IPS DF 6.9 (cell line): ENCODE measurements around the gene FYN.

Experiments
- DNase-seq: peaks from one replicate; pipeline ENCODE4 v3.0.0-alpha.2; 2013; ENCODE audit warnings: low read depth, low spot score
- H3K27ac ChIP-seq: one replicate; pipeline ENCODE4 v1.5.1; 2013; ENCODE audit warnings: low read length, control low read depth
- H3K27me3 ChIP-seq: 2 replicates; pipeline ENCODE4 v1.6.1; 2013; ENCODE audit warnings: mild to moderate bottlenecking, low read length; ENCODE audit not compliant: control insufficient read depth, insufficient read depth
- H3K36me3 ChIP-seq: 2 replicates; pipeline ENCODE4 v1.6.1; 2013; ENCODE audit warnings: low read length; ENCODE audit not compliant: control insufficient read depth, insufficient read depth
- H3K4me1 ChIP-seq: 2 replicates; pipeline ENCODE4 v1.6.1; 2013; ENCODE audit warnings: low read length; ENCODE audit not compliant: control insufficient read depth, insufficient read depth
- H3K4me3 ChIP-seq: 2 replicates; pipeline ENCODE4 v1.5.1; 2013; ENCODE audit warnings: mild to moderate bottlenecking, low read length
- H3K9me3 ChIP-seq: 2 replicates; pipeline ENCODE4 v1.6.1; 2013; ENCODE audit warnings: low read length, inconsistent platforms; ENCODE audit not compliant: control insufficient read depth, insufficient read depth
- WGBS: extraction: QIAGEN DNeasy Blood & Tissue Kit; methylation state at CpG from one replicate; pipeline ENCODE4 v1.1.7; 2013; ENCODE audit warnings: mixed read lengths, missing lambda C conversion rate; ENCODE audit not compliant: insufficient read length, insufficient coverage; 5-methylcytosine and 5-hydroxymethylcytosine counted together

The FYN gene

GRCh38 chr6:111672761-111673450 is 200.3 kb downstream of the FYN start:
- no peak overlapping the region for H3K4me3 ChIP-seq
- peaks cover 7% of the 10 kb centered on the region; the same call in 1 of the 2 replicates for H3K36me3 ChIP-seq
- no CpG with 5 or more reads among the region's 17 CpGs for WGBS
- no peaks in the 10 kb centered on the region for H3K27me3 ChIP-seq
- H3K9me3 ChIP-seq = no peaks in the 10 kb centered on the region
- H3K27ac ChIP-seq = no peak overlapping the region
- DNase-seq = no peak
- peaks cover 5% of the 10 kb centered on the region; the same call in 1 of the 2 replicates for H3K4me1 ChIP-seq

- Histone ChIP-seq H3K4me3 (no peak overlapping the region), H3K9me3 (no peaks in the 10 kb centered on the region), H3K4me1 (peaks cover 4% of the 10 kb centered on the region; the same call in 1 of the 2 replicates), H3K36me3 (peaks cover 7% of the 10 kb centered on the region; the same call in 1 of the 2 replicates), H3K27ac (no peak overlapping the region), H3K27me3 (no peaks in the 10 kb centered on the region)
- DNase-seq = no peak
- WGBS = no CpG with 5 or more reads among the region's 4 CpGs
Measured at GRCh38 chr6:111669326-111669725, 203.9 kb downstream of the FYN start.

DNA sequence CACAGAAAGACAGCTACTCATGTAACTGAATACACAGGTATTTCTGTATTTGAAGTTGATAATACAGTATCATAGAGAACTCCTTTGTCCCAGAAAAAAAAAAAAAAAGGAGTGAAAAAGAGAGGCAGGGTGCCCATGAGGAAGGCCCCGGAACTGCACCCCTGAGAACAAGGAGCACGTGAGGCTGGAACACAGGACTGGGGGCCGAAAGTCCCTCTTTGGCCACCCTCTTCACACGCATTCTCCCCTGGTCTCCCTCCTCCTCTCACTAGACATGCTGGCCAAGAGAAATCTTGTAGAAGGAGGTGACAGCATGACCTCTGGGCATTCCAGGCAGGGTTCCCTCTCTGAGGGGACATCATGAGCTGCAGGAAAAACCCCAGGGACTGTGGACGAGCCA is 204.8 kb downstream of the FYN start:
- WGBS = no CpG with 5 or more reads among the region's 5 CpGs
- H3K27me3 ChIP-seq = no peaks in the 10 kb centered on the region
- H3K4me3 ChIP-seq = no peak overlapping the region
- no peak overlapping the region for H3K27ac ChIP-seq
- no peak for DNase-seq
- no peaks in the 10 kb centered on the region for H3K9me3 ChIP-seq
- H3K36me3 ChIP-seq = peaks cover 3% of the 10 kb centered on the region; the same call in 1 of the 2 replicates
- H3K4me1 ChIP-seq = peaks cover 4% of the 10 kb centered on the region; the same call in 1 of the 2 replicates

- no peak for DNase-seq
- Histone ChIP-seq H3K36me3 (peaks cover 3% of the 10 kb centered on the region; the same call in 1 of the 2 replicates), H3K4me3 (no peak overlapping the region), H3K27ac (no peak overlapping the region), H3K9me3 (no peaks in the 10 kb centered on the region), H3K27me3 (no peaks in the 10 kb centered on the region), H3K4me1 (peaks cover 6% of the 10 kb centered on the region; the same call in 1 of the 2 replicates)
- WGBS = no CpG with 5 or more reads among the region's 8 CpGs
Measured at GRCh38 chr6:111667931-111668330, 205.3 kb downstream of the FYN start.

DNA sequence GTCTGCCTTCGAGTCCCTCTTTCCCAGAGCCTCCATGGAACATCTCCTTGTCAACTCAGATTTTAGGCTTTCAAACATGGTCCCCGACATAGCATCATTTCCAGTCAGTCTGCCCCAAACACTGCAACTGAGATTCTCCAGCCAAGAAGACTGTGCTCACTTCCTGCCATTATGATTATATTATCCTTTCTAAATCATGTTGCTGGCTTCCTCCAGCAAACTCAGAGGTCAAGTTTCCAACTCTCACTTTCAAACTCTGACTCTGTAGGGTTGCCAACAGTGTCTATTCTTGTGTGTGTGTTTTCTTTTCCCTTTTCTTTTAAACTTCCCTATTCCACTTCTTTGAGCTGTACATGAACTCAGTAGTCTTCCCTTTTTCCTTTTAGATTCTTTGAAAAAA is 206.4 kb downstream of the FYN start:
- WGBS = no CpG with 5 or more reads among the region's 2 CpGs
- DNase-seq = no peak
- Histone ChIP-seq H3K4me3 (no peak overlapping the region), H3K27ac (no peak overlapping the region), H3K36me3 (0 out of 2 replicates have a peak, but pooled peaks cover under 1% of the 10 kb centered on the region), H3K27me3 (no peaks in the 10 kb centered on the region), H3K4me1 (peaks cover 4% of the 10 kb centered on the region; the same call in 1 of the 2 replicates), H3K9me3 (no peaks in the 10 kb centered on the region)

DNA sequence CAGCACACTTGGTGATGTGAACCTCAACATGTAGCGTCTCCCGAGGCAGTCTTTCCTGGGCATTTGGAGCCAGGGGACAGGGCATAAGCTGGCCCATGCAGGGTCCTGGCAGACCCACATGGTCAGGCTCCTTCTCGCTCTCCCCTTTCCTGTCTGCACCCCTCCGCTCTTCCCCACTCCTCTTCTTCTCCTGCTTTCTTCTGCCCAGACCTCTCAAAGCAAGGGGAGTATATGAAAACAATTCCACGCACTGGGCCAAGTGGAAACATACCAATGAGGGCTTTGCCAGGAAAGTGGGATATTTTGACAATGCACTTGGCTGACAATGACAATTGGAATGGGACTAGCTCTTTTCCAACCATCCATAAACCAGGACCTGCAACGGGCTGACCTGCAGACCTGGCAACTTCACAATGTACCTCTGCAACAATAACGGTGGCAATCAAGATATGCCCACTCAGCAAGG is 208.7 kb downstream of the FYN start:
- no CpG with 5 or more reads among the region's 7 CpGs for WGBS
- Histone ChIP-seq H3K27ac (no peak overlapping the region), H3K4me1 (peaks cover 5% of the 10 kb centered on the region; the same call in 1 of the 2 replicates), H3K4me3 (no peak overlapping the region), H3K9me3 (no peaks in the 10 kb centered on the region), H3K36me3 (no peaks in the 10 kb centered on the region), H3K27me3 (no peaks in the 10 kb centered on the region)
- no peak for DNase-seq

- H3K4me3 ChIP-seq = no peak overlapping the region
- H3K4me1 ChIP-seq = peaks cover 5% of the 10 kb centered on the region; the same call in 1 of the 2 replicates
- H3K27me3 ChIP-seq = no peaks in the 10 kb centered on the region
- no CpG with 5 or more reads among the region's 15 CpGs for WGBS
- DNase-seq = no peak
- no peak overlapping the region for H3K27ac ChIP-seq
- H3K9me3 ChIP-seq = no peaks in the 10 kb centered on the region
- H3K36me3 ChIP-seq = no peaks in the 10 kb centered on the region
Measured at GRCh38 chr6:111663692-111664564, 209.3 kb downstream of the FYN start.

GRCh38 chr6:111662794-111663593 is 210.3 kb downstream of the FYN start:
- Histone ChIP-seq H3K27me3 (no peaks in the 10 kb centered on the region), H3K4me1 (peaks cover 5% of the 10 kb centered on the region; the same call in 1 of the 2 replicates), H3K36me3 (no peaks in the 10 kb centered on the region), H3K27ac (no peak overlapping the region), H3K4me3 (no peak overlapping the region), H3K9me3 (no peaks in the 10 kb centered on the region)
- no CpG with 5 or more reads among the region's 12 CpGs for WGBS
- DNase-seq = no peak

- no peak overlapping the region for H3K27ac ChIP-seq
- DNase-seq = no peak
- no peaks in the 10 kb centered on the region for H3K9me3 ChIP-seq
- H3K4me1 ChIP-seq = peaks cover 5% of the 10 kb centered on the region; the same call in 1 of the 2 replicates
- H3K4me3 ChIP-seq = no peak overlapping the region
- no CpG with 5 or more reads among the region's 8 CpGs for WGBS
- no peaks in the 10 kb centered on the region for H3K36me3 ChIP-seq
- H3K27me3 ChIP-seq = no peaks in the 10 kb centered on the region
Measured at GRCh38 chr6:111662072-111662793, 211.0 kb downstream of the FYN start.
